ENCODE measurements around the gene NGDN. TPM values are rescaled to one million over a fixed set of nuclear protein-coding genes. Genes with fewer than 3 reads are reported as not detected.

NGDN gene
- total and polyA plus RNA-seq, 2 of the 8 experiments (the other 6 are each of a cell fraction or from before 2014, with no cell fraction given), result 39.8 to 48.8 TPM

DNA sequence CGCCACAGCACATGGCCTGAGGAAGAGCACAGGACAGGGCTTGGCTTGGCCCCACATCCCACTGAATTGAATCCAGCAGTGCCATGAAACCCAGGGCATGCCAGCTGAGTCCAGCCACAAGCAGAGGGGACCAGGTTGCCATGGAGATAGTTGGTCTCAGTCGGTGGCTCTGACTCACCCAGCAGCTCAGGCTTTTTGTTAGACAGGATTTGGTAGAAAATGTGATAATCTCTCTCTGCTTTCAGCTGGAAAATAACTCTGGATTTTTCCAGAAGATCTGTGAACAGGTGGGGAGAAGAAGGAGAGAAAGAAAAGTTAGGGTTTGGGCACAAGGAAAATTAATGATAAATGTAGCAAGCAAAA, 38.8 kb upstream of the NGDN start (continued):
- no peak for TF ChIP-seq TBP (IDR thresholded peaks at IDR 0.05; ENCODE audit: low read depth, low read length)
